ENCODE results near the gene TMEM183A. TPM values are rescaled to one million over a fixed set of nuclear protein-coding genes. Genes with fewer than 3 reads are reported as not detected.

Gene TMEM183A
- total RNA-seq, 1 experiment from 2014 or later, result 64.7 TPM

- Histone ChIP-seq H3K36me3 (ENCODE audit: control insufficient read depth in 1 of 2, insufficient read depth in 2 of 2, low read length in 2 of 2) (peaks cover 12 to 13% of the 10 kb centered on the region in 2 experiments; a peak in 3 of 4 replicates), H3K4me2 (ENCODE audit: low read length) (peak overlapping the region; percentile 96; the same call in 1 of the 2 replicates), H2AFZ (ENCODE audit: low read depth, low read length, poor library complexity, severe bottlenecking) (no peak overlapping the region), H4K20me1 (ENCODE audit: insufficient read depth) (no peaks in the 10 kb centered on the region), H3K4me3 (replicated peaks in 1 of 2; ENCODE audit: low read depth in 1 of 2, low read length in 2 of 2) (no peak overlapping the region), H3K4me1 (ENCODE audit: control insufficient read depth in 1 of 2, insufficient read depth in 2 of 2, low read length in 2 of 2) (peaks cover 4 to 15% of the 10 kb centered on the region in 2 experiments; a peak in 2 of 4 replicates), H3K9me2 (ENCODE audit: insufficient read depth) (no peaks in the 10 kb centered on the region), H3K9ac (ENCODE audit: low read length) (no peak overlapping the region), H3K9me3 (ENCODE audit: control insufficient read depth in 1 of 2, insufficient read depth in 1 of 2, low read depth in 1 of 2, low read length in 2 of 2) (no peaks in the 10 kb centered on the region), H3K27ac (ENCODE audit: low read depth, low read length) (no peak overlapping the region), H3K27me3 (ENCODE audit: insufficient read depth, low read length) (no peaks in the 10 kb centered on the region), H3K79me2 (ENCODE audit: insufficient read depth, low read length) (no peaks in the 10 kb centered on the region)
- TF ChIP-seq SRF (IDR thresholded peaks at IDR 0.05; ENCODE audit: low read depth) (no peak), EZH2phosphoT487 (IDR thresholded peaks at IDR 0.05; ENCODE audit: borderline replicate concordance) (no peak), CTCF (IDR thresholded peaks at IDR 0.05 in 2 of 3, conservative IDR thresholded peaks at IDR 0.05 in 1 of 3; ENCODE audit: borderline replicate concordance in 1 of 3, insufficient read depth in 1 of 3, low read depth in 2 of 3, low read length in 2 of 3) (no peak), REST (IDR thresholded peaks at IDR 0.05; ENCODE audit: low read depth) (no peak), JUND (IDR thresholded peaks at IDR 0.05) (no peak), CEBPB (IDR thresholded peaks at IDR 0.05; ENCODE audit: low read depth) (no peak), ATF3 (IDR thresholded peaks at IDR 0.05) (no peak), ELF1 (IDR thresholded peaks at IDR 0.05; ENCODE audit: borderline replicate concordance, low read depth) (no peak), FOSL1 (IDR thresholded peaks at IDR 0.05; ENCODE audit: low read depth) (no peak), YY1 (IDR thresholded peaks at IDR 0.05; ENCODE audit: extremely low read depth, insufficient replicate concordance, low read depth, low read length) (no peak), POLR2A (IDR thresholded peaks at IDR 0.05; ENCODE audit: borderline replicate concordance, extremely low read depth, insufficient read depth, insufficient read length) (no peak), TCF7L2 (IDR thresholded peaks at IDR 0.05; ENCODE audit: borderline replicate concordance, extremely low read depth, insufficient read depth, insufficient read length) (no peak), ZNF274 (IDR thresholded peaks at IDR 0.05; ENCODE audit: low read depth, low read length) (no peak), CBX3 (IDR thresholded peaks at IDR 0.05; ENCODE audit: low read depth) (no peak)
- POLR2A ChIA-PET, result no interaction called here
- DNase-seq (ENCODE audit: low read depth, low spot score) (no peak), ATAC-seq (no peak)
- intact Hi-C loops (cut with micrococcal nuclease), result no loop called here
- RAD21 ChIA-PET (ENCODE audit: low non-redundant PET in 1 of 2, low total read pairs in 2 of 2, uncharacterized antibody in 2 of 2, unreplicated experiment in 2 of 2), result no interaction called here
- BruUV-seq (replicated peaks), result no TSS peak
- CTCF ChIA-PET, result interaction anchor here (1.0 to 5.8 kb wide), 3 partner anchors 11 to 241 kb away, joined by 3 to 51 read pairs (median 3); no protein-coding TSS in a partner anchor
Measured at GRCh38 chr1:203028067-203028783, 21.1 kb downstream of the TMEM183A start.
